ENCODE results near the gene GYPB. TPM values are rescaled to one million over a fixed set of nuclear protein-coding genes. Genes with fewer than 3 reads are reported as not detected.
"Not testable (repeated sequence)": the region's sequence is repeated elsewhere in the genome, so short reads cannot be mapped to it uniquely, and the experiment has no call there.

The GYPB gene
- polyA plus RNA-seq = not detected

DNA sequence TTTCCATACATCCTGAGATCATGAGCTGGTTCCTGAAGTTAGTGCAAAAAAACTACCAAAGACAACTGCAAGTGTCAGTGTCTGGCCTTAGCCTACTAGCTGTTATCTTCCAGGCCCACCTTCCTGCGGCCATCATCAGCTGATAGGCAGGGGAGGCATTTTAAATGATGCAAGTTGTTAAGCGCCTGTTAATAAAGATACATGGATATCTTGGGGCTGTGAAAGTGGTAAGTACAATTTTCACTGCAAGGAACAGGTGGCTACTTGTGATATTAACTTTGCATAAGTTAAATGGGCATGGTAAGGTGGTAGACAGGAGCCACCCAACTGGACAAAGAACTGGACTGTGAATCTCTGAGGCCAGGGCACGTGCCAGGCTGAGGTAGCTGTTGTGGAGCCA, at the start of gene GYPB:
TSS of gene GYPB (minus strand) at position 104 of the 400 bp plus-strand sequence. CDS start at position 11, 93 bp downstream.
- H3K27me3 ChIP-seq (ENCODE audit: control insufficient read depth in 1 of 2, insufficient read depth in 2 of 2, low read length in 2 of 2); H3K27ac ChIP-seq (ENCODE audit: low read depth in 2 of 2, low read length in 1 of 2); H3K9me3 ChIP-seq (ENCODE audit: control insufficient read depth in 2 of 2, insufficient read depth in 1 of 2, low read depth in 1 of 2, low read length in 1 of 2); H3K36me3 ChIP-seq (ENCODE audit: control insufficient read depth in 2 of 2, insufficient read depth in 2 of 2, low read length in 1 of 2); H3K4me3 ChIP-seq (ENCODE audit: low read depth in 1 of 2, low read length in 2 of 2); H3K4me1 ChIP-seq (ENCODE audit: control insufficient read depth in 2 of 2, insufficient read depth in 2 of 2, low read length in 1 of 2): not testable (repeated sequence)
- WGBS, 2 donors = 79 to 81% methylated on average over 2 to 3 of the region's 3 CpGs

DNA sequence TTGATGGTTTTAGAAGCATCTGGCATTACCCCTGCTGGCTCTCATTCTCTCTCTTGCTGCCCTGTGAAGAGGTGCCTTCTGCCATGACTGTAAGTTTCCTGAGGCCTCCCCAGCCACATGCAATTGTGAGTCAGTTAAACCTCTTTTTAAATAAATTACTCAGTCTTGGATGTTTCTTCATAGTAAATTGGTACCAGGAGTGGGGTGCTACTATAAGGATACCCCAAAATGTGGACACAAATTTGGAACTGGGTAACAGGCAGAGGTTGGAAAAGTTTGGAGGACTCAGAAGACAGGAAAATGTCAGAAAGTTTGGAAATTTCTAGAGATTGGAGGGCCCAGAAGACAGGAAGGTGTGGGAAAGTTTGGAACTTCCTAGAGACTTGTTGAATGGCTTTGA, 42.4 kb upstream of the GYPB start:
- not testable (repeated sequence) for H3K27ac ChIP-seq (ENCODE audit: low read depth in 2 of 2, low read length in 1 of 2); H3K4me3 ChIP-seq (ENCODE audit: low read depth in 1 of 2, low read length in 2 of 2); H3K4me1 ChIP-seq (ENCODE audit: control insufficient read depth in 2 of 2, insufficient read depth in 2 of 2, low read length in 1 of 2); H3K9me3 ChIP-seq (ENCODE audit: control insufficient read depth in 2 of 2, insufficient read depth in 1 of 2, low read depth in 1 of 2, low read length in 1 of 2); H3K27me3 ChIP-seq (ENCODE audit: control insufficient read depth in 1 of 2, insufficient read depth in 2 of 2, low read length in 2 of 2); H3K36me3 ChIP-seq (ENCODE audit: control insufficient read depth in 2 of 2, insufficient read depth in 2 of 2, low read length in 1 of 2)

DNA sequence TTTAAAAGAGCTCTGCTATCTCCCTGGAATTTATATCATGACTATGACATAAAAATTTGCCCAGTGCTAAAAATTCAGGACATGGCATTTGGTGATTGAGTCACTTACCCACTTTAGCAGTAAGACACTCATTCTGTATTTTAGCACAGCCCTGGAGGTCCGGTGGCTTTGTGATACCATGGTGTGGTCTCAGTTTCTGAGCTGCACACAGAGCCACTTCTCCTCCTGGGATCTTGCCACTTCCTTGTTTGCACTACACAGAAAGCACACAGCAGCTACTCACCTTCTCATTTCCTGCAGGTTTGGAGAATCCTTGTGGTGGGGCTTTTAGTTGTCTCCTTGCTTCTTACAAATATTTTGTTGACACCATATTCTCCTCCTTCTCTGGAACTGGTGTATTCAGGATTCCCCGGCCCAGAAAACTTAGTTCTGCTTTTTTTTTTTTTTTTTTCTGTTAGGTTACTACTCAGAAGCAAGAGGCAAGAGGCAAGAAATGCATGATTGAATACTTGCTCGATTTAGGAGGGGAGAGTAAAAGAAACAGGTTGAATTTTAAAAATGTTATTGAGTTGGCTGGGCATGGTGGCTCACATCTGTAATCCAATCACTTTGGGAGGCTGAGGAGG, 41.2 kb upstream of the GYPB start:
- not testable (repeated sequence) for H3K4me3 ChIP-seq (ENCODE audit: low read depth in 1 of 2, low read length in 2 of 2); H3K27me3 ChIP-seq (ENCODE audit: control insufficient read depth in 1 of 2, insufficient read depth in 2 of 2, low read length in 2 of 2); H3K4me1 ChIP-seq (ENCODE audit: control insufficient read depth in 2 of 2, insufficient read depth in 2 of 2, low read length in 1 of 2); H3K27ac ChIP-seq (ENCODE audit: low read depth in 2 of 2, low read length in 1 of 2); H3K36me3 ChIP-seq (ENCODE audit: control insufficient read depth in 2 of 2, insufficient read depth in 2 of 2, low read length in 1 of 2); H3K9me3 ChIP-seq (ENCODE audit: control insufficient read depth in 2 of 2, insufficient read depth in 1 of 2, low read depth in 1 of 2, low read length in 1 of 2)
- WGBS, 2 donors = 62 to 72% methylated on average over 3 of the region's 3 CpGs

DNA sequence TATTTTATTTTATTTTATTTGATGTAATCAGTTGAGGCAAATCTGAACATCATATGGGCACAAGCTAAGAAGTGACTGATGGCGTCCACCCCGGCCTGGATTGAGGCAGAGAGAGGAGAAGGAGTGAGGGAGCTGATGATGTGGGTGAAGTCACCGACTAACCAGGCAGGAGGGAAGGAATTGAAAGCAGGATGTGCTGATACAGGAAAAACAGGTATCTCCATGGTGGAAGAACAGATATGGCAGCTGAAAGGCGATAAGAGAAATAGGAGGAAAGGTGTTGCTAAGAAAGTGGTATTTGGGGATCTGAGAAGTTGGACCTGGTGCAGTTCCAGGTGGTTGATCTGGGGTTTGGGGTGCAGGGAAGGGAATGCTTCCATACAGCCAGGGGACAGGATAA, 37.6 kb upstream of the GYPB start:
- H3K9me3 ChIP-seq (ENCODE audit: control insufficient read depth in 2 of 2, insufficient read depth in 1 of 2, low read depth in 1 of 2, low read length in 1 of 2) = no peaks in the 10 kb centered on the region
- no peak overlapping the region for H3K27ac ChIP-seq (ENCODE audit: low read depth in 2 of 2, low read length in 1 of 2)
- H3K4me1 ChIP-seq (ENCODE audit: control insufficient read depth in 2 of 2, insufficient read depth in 2 of 2, low read length in 1 of 2) = no peaks in the 10 kb centered on the region
- no peak overlapping the region for H3K4me3 ChIP-seq (ENCODE audit: low read depth in 1 of 2, low read length in 2 of 2)
- no peaks in the 10 kb centered on the region for H3K27me3 ChIP-seq (ENCODE audit: control insufficient read depth in 1 of 2, insufficient read depth in 2 of 2, low read length in 2 of 2)
- WGBS, 2 donors = 86 to 88% methylated on average over 4 of the region's 4 CpGs
- no peaks in the 10 kb centered on the region for H3K36me3 ChIP-seq (ENCODE audit: control insufficient read depth in 2 of 2, insufficient read depth in 2 of 2, low read length in 1 of 2)

DNA sequence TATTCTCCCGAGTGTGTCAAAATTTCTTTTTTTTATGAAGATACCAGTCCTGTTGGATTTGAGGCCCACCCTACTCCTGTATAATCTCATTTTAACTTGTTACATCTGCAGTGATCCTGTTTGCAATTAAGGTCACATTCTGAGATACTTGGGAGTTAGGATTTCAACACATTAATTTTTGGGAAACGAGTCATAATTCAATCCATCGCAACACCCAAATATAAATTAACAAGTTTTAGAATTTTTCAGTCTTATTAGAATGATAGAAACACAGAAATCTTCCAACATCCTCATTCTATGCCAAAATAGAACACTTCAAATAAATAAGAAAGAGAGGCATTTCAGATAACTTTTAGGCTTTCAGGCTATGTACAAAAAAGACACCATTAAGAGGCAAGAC, 36.2 kb upstream of the GYPB start:
- WGBS, 2 donors = 85% methylated on average over 3 of the region's 3 CpGs
- H3K27ac ChIP-seq (ENCODE audit: low read depth in 2 of 2, low read length in 1 of 2); H3K4me3 ChIP-seq (ENCODE audit: low read depth in 1 of 2, low read length in 2 of 2): not testable (repeated sequence)

DNA sequence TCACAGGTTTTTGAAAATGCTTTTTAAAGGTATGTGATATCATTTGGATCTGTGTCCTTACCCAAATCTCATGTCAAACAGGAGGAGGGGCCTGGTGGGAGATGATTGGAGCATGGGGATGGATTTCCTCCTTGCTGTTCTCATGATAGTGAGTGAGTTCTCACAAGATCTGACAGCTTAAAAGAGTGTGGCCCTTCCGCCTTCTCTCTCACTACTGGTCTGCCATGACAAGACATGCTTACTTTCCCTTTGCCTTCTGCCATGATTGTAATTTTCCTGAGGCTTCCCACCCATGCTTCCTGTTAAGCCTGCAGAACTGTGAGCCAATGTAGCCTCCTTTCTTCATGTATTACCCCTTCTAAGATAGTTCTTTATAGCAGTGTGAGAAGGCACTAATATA, 32.3 kb upstream of the GYPB start:
- not testable (repeated sequence) for H3K9me3 ChIP-seq (ENCODE audit: control insufficient read depth in 2 of 2, insufficient read depth in 1 of 2, low read depth in 1 of 2, low read length in 1 of 2); H3K27ac ChIP-seq (ENCODE audit: low read depth in 2 of 2, low read length in 1 of 2); H3K36me3 ChIP-seq (ENCODE audit: control insufficient read depth in 2 of 2, insufficient read depth in 2 of 2, low read length in 1 of 2); H3K27me3 ChIP-seq (ENCODE audit: control insufficient read depth in 1 of 2, insufficient read depth in 2 of 2, low read length in 2 of 2); H3K4me1 ChIP-seq (ENCODE audit: control insufficient read depth in 2 of 2, insufficient read depth in 2 of 2, low read length in 1 of 2); H3K4me3 ChIP-seq (ENCODE audit: low read depth in 1 of 2, low read length in 2 of 2)
- 97 to 100% methylated on average over 1 of the region's 1 CpG for WGBS, 2 donors

More for the DNA sequence above, 36.2 kb upstream of the GYPB start:
- not testable (repeated sequence) for H3K4me1 ChIP-seq (ENCODE audit: control insufficient read depth in 2 of 2, insufficient read depth in 2 of 2, low read length in 1 of 2); H3K9me3 ChIP-seq (ENCODE audit: control insufficient read depth in 2 of 2, insufficient read depth in 1 of 2, low read depth in 1 of 2, low read length in 1 of 2); H3K36me3 ChIP-seq (ENCODE audit: control insufficient read depth in 2 of 2, insufficient read depth in 2 of 2, low read length in 1 of 2); H3K27me3 ChIP-seq (ENCODE audit: control insufficient read depth in 1 of 2, insufficient read depth in 2 of 2, low read length in 2 of 2)

DNA sequence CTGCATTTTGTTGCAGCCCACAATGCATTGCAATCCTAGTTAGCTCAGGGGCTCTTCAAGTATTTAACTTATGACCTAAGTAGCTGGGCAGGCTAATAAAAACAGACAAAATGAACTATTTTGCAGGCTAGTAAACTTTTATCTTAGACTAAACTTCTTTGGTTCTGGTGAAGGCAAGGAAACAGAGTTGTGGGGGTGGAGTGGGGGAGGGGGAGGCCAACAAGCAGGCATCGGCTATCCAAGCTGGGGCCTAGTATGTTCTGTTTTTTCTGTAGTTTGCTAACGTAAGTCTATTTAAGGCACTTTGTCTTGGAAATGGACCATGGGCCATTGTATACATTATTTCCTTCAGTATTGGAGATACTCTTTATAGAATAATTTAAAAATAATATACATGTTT, 31.5 kb upstream of the GYPB start:
- H3K36me3 ChIP-seq (ENCODE audit: control insufficient read depth in 2 of 2, insufficient read depth in 2 of 2, low read length in 1 of 2); H3K27me3 ChIP-seq (ENCODE audit: control insufficient read depth in 1 of 2, insufficient read depth in 2 of 2, low read length in 2 of 2); H3K4me3 ChIP-seq (ENCODE audit: low read depth in 1 of 2, low read length in 2 of 2); H3K4me1 ChIP-seq (ENCODE audit: control insufficient read depth in 2 of 2, insufficient read depth in 2 of 2, low read length in 1 of 2); H3K9me3 ChIP-seq (ENCODE audit: control insufficient read depth in 2 of 2, insufficient read depth in 1 of 2, low read depth in 1 of 2, low read length in 1 of 2); H3K27ac ChIP-seq (ENCODE audit: low read depth in 2 of 2, low read length in 1 of 2): not testable (repeated sequence)
- WGBS, 2 donors = 75 to 81% methylated on average over 2 of the region's 2 CpGs

DNA sequence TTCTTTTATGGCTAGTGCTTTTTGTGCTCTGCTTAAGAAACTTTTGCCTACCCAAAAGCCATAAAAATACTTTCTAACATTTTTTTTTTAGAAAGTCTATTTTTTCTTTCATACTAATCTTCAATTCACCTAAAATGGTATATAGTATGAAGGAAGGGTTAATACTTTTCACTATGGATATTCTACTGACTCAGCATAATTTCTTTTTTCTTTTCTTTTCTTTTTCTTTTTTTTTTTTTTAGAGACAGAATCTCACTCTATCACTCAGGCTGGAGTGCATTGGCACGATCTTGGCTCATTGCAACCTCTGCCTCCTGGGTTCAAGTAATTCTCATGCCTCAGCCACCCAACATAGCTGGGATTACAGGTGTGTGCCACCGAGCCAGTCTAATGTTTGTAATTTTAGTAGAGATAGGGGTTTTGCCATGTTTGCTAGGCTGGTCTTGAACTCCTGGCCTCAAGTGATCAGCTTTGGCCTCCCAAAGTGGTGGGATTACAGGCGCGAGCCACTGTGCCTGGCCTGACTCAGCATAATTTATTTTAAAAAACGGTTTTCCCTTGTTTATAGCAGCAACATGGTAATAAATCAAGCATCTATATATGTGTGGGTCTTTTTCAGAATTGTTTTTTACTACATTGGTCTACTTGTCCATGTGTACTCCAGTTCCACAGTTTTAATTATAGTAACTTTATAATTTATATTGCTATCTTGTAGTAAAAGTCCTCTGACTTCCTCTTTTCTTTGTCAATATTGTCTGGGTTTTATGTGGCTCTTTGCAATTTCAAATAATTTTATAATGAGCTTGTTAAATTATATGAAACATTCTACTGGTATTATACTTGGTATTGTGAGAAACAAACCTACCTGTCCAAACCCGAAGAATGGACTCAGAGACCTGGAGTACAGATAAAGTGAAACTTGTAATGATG, 30.6 kb upstream of the GYPB start:
- H3K4me3 ChIP-seq (ENCODE audit: low read depth in 1 of 2, low read length in 2 of 2); H3K27ac ChIP-seq (ENCODE audit: low read depth in 2 of 2, low read length in 1 of 2); H3K27me3 ChIP-seq (ENCODE audit: control insufficient read depth in 1 of 2, insufficient read depth in 2 of 2, low read length in 2 of 2); H3K4me1 ChIP-seq (ENCODE audit: control insufficient read depth in 2 of 2, insufficient read depth in 2 of 2, low read length in 1 of 2); H3K36me3 ChIP-seq (ENCODE audit: control insufficient read depth in 2 of 2, insufficient read depth in 2 of 2, low read length in 1 of 2); H3K9me3 ChIP-seq (ENCODE audit: control insufficient read depth in 2 of 2, insufficient read depth in 1 of 2, low read depth in 1 of 2, low read length in 1 of 2): not testable (repeated sequence)
- 71 to 72% methylated on average over 6 of the region's 6 CpGs for WGBS, 2 donors

DNA sequence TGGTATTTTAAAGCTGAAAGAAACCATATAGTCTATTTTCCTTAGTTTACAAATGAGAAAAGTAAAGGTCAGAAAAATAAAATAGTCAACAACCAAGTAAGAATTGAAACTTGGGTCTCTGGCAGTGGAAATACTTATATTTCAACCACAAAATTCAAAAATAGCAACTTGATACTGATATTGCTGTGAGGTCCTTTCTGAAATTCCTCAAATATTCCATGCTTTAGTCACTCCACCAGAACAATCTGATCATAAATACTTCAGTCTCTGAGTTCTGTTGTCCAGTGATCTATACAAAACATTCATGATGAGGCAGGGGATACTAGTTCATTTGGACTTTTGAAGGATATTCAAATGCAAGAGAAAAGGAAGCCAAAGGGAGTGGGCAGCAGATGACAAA, 25.8 kb upstream of the GYPB start:
- H3K4me1 ChIP-seq (ENCODE audit: control insufficient read depth in 2 of 2, insufficient read depth in 2 of 2, low read length in 1 of 2); H3K27ac ChIP-seq (ENCODE audit: low read depth in 2 of 2, low read length in 1 of 2); H3K36me3 ChIP-seq (ENCODE audit: control insufficient read depth in 2 of 2, insufficient read depth in 2 of 2, low read length in 1 of 2); H3K4me3 ChIP-seq (ENCODE audit: low read depth in 1 of 2, low read length in 2 of 2); H3K27me3 ChIP-seq (ENCODE audit: control insufficient read depth in 1 of 2, insufficient read depth in 2 of 2, low read length in 2 of 2); H3K9me3 ChIP-seq (ENCODE audit: control insufficient read depth in 2 of 2, insufficient read depth in 1 of 2, low read depth in 1 of 2, low read length in 1 of 2): not testable (repeated sequence)

- H3K4me1 ChIP-seq (ENCODE audit: control insufficient read depth in 2 of 2, insufficient read depth in 2 of 2, low read length in 1 of 2); H3K27ac ChIP-seq (ENCODE audit: low read depth in 2 of 2, low read length in 1 of 2); H3K27me3 ChIP-seq (ENCODE audit: control insufficient read depth in 1 of 2, insufficient read depth in 2 of 2, low read length in 2 of 2); H3K36me3 ChIP-seq (ENCODE audit: control insufficient read depth in 2 of 2, insufficient read depth in 2 of 2, low read length in 1 of 2); H3K9me3 ChIP-seq (ENCODE audit: control insufficient read depth in 2 of 2, insufficient read depth in 1 of 2, low read depth in 1 of 2, low read length in 1 of 2); H3K4me3 ChIP-seq (ENCODE audit: low read depth in 1 of 2, low read length in 2 of 2): not testable (repeated sequence)
- 63 to 67% methylated on average over 1 of the region's 1 CpG for WGBS, 2 donors
Observed at GRCh38 chr4:144032580-144032979, 13.4 kb upstream of the GYPB start.
